Coronary artery (tissue), 2 donors: ENCODE data around the gene TRIM67.

Experiments
- DNase-seq: peaks from one replicate; pipeline ENCODE4 v3.0.0-alpha.2; 2017; ENCODE audit warnings: low spot score
- H3K27ac ChIP-seq, 2 donors: fragments of 200-600 bp; sonication (generic); one replicate each; pipeline ENCODE4 v1.5.1; 2016 to 2019
- H3K4me3 ChIP-seq: fragments of 200-600 bp; sonication (generic); 2 replicates; pipeline ENCODE4 v1.5.1; 2016; ENCODE audit warnings: mild to moderate bottlenecking, moderate library complexity
- TF ChIP-seq, protein P1 (sequence below): fragments of 200-600 bp; sonication (generic); IDR thresholded peaks from one replicate; pipeline ENCODE4 v1.5.1; 2019; ENCODE audit warnings: antibody characterized with exemption

Gene TRIM67

DNA sequence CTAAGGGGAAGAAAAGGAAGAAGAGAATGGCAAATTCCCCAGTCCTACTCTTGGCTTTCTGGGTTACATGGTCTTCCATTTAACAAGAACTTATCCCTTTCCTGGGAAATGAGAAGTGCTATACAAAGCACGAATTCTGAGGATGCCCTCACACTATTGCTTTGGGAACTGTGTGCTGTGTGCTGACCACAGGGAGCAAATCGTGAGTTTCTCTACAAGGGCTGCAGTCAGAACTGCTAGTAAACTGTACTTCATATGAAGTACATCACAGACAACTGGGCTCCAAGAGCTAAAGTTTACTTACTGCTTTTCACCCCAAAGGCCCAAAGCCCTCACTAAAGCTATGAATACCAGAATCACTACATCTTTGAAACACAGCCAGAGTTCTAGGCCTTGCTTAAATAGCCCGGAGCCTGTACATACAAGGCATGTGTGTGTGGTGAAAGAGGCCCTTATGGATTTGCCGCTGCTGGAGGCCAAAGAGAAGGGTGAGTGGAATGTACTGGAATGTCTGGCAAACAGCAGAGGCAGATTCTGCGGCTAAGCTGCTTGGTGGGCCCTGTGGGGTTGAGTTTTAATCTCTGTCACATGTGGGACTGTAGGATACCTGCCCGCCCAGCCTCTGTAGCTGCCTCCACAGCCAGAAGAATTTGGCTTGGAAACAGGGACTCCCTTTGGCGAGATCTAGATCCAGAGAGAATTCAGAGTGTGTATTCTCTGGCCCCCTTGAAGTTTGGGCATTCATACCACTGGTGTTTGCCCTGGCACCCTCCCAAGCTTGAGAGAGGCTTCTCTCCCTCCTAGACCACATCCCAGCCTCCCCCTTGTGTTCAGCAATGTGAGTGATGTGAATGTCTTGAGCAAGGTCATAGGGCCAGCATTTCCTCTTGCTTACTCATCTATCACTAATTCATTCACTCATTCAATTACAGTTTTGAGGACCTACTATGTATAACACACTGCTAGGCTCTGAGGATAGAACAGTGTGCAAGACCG lies 21.9 kb upstream of the TRIM67 start:
- TF ChIP-seq, protein P1, sequence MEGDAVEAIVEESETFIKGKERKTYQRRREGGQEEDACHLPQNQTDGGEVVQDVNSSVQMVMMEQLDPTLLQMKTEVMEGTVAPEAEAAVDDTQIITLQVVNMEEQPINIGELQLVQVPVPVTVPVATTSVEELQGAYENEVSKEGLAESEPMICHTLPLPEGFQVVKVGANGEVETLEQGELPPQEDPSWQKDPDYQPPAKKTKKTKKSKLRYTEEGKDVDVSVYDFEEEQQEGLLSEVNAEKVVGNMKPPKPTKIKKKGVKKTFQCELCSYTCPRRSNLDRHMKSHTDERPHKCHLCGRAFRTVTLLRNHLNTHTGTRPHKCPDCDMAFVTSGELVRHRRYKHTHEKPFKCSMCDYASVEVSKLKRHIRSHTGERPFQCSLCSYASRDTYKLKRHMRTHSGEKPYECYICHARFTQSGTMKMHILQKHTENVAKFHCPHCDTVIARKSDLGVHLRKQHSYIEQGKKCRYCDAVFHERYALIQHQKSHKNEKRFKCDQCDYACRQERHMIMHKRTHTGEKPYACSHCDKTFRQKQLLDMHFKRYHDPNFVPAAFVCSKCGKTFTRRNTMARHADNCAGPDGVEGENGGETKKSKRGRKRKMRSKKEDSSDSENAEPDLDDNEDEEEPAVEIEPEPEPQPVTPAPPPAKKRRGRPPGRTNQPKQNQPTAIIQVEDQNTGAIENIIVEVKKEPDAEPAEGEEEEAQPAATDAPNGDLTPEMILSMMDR = no peak
- Histone ChIP-seq H3K27ac (no peak overlapping the region), H3K4me3 (no peak overlapping the region)
- no peak for DNase-seq

DNA sequence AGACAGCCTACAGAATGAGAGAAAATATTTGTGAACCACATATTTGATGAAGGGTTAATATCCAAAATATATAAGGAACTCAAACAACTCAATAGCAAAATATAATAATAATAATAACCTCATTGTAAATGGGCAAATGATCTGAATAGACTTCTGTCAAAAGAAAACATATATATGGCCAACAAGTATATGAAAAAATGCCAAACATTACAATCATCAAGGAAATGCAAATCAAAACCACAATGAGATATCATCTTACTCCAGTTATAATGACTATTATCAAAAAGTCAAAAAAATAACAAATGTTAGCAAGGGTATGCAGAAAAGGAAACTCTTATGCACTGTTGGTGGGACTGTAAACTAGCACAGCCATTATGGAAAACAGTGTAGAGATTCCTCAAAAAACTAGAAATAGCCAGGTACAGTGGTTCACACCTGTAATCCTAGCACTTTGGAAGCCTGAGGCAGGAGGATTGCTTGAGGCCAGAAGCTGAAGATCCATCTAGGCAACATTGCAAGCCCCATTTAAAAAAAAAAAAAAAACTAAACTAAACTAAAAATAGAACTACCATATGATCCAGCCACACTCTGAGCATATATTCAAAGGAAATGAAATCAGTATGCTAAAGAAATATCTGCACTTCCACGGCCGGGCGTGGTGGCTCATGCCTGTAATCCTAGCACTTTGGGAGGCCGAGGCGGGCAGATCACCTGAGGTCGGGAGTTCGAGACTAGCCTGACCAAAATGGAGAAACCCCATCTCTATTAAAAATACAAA lies 17.3 kb upstream of the TRIM67 start:
- Histone ChIP-seq H3K27ac (no peak overlapping the region), H3K4me3 (no peak overlapping the region)
- TF ChIP-seq, protein P1 = no peak
- no peak for DNase-seq

DNA sequence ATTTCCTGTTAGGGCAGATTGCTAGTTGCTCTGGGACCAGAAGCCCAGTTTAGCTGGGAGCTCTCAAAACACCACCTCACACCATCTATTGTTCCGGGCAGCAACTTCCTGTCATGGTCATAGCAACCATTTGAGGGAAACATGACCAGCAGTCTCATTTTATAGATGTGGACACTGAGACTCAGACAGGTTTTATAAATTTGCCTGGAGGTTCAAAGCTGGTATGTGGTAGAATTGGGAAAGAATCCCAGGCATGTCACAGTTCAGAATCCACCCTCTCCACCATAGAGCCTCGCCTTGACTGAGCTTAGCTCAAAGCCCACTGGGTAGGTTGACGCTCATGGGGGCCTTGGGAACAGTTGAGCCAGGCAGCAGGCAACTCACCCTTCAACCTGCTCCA lies 14.0 kb upstream of the TRIM67 start:
- no peak for DNase-seq
- H3K4me3 ChIP-seq = no peak overlapping the region
- TF ChIP-seq, protein P1 = no peak
- H3K27ac ChIP-seq = no peak overlapping the region

DNA sequence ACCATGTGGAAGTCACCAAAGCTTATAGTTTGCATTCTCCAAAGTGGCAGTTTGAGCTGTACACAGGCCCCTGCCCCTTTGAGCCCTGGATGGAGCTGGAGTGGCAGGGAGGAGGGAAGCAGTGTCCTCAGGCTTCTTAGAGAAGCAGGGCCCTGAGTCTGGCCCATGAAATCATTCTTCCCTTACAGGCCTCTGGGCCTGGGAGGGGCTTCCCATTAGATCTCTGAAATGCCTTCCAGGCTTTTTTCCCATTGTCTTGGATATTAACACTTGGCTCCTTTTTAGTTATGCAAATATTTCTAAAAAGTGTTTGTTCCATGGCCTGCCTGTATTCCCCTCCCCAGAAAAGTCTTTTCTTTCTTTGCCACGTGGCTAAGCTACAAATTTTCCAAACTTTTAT lies 10.0 kb upstream of the TRIM67 start:
- Histone ChIP-seq H3K27ac (no peak overlapping the region), H3K4me3 (no peak overlapping the region)
- DNase-seq = no peak
- TF ChIP-seq, protein P1 = no peak

DNA sequence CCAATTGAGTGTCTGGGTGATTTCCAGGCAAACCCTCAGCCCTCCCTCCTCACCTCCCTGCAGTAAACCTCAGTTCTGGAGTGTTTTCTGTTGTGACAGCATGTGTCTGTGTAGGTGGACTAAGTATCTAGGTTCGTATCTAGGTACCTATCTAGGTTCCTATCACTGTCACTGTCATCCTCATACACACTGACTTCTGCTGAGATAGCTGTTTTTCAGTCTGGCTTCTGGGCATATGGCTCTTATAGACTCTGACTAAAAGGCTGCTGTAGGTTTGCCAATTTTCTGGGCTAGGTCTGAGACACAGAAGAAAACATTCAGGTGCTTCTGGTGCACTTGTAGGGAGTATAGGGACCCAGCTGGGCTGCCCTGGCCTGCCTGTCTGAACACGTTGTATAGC lies 8.1 kb upstream of the TRIM67 start:
- no peak overlapping the region for H3K27ac ChIP-seq
- TF ChIP-seq, protein P1 = no peak
- no peak overlapping the region for H3K4me3 ChIP-seq
- no peak for DNase-seq

DNA sequence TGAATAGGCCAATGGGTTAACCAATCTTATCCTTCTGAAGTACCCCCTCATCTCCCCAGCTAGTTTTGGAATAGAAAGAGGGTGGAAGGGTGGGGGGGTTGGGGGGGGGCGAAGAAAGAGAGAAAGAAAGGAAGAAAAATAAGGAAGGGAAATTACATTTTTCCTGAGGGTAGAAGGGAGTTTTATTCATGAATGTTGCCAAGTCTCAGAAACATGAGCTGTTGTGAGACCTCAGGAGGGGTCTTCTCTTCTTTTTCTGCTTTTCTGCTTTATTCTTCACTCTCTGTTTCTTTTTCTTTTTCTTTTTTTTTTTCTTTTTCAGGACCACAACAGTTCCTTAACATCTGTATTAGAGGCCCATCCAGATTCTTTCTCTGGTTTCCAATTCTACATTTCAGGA lies 6.0 kb upstream of the TRIM67 start:
- no peak for DNase-seq
- H3K27ac ChIP-seq = no peak overlapping the region
- TF ChIP-seq, protein P1 = no peak
- no peak overlapping the region for H3K4me3 ChIP-seq
